HL-60 (cell line): ENCODE data around the gene TMPRSS9.

Source experiments
- DNase-seq, 2 experiments: peaks; one replicate each; pipeline ENCODE4 v3.0.0-alpha.2; 2010 to 2020; ENCODE audit warnings: low read depth in 1 of 2, low spot score in 1 of 2
- H3K27ac ChIP-seq: fragments of 250-450 bp; sonication (Bioruptor Pico); replicated peaks from 2 replicates; pipeline ENCODE4 v1.5.1; 2020; ENCODE audit warnings: mild to moderate bottlenecking, moderate library complexity
- H3K27me3 ChIP-seq: fragments of 250-450 bp; sonication (Bioruptor Pico); 2 replicates; pipeline ENCODE4 v1.5.1; 2021; ENCODE audit warnings: mild to moderate bottlenecking, moderate library complexity; ENCODE audit not compliant: insufficient read depth, poor library complexity, severe bottlenecking
- H3K4me3 ChIP-seq: replicated peaks from 2 replicates; pipeline ENCODE4 v1.5.1; 2011; ENCODE audit warnings: mild to moderate bottlenecking, control low read depth, low read length; ENCODE audit not compliant: insufficient read depth
- GABPA ChIP-seq: IDR thresholded peaks from 2 replicates; pipeline ENCODE4 v1.6.1; 2012; ENCODE audit warnings: low read depth
- POLR2AphosphoS5 ChIP-seq: IDR thresholded peaks from 2 replicates; pipeline ENCODE4 v1.6.1; 2012; ENCODE audit warnings: low read depth
- SPI1 ChIP-seq: IDR thresholded peaks from 2 replicates; pipeline ENCODE4 v1.6.1; 2012; ENCODE audit warnings: low read depth, mild to moderate bottlenecking, borderline replicate concordance
- TF ChIP-seq, protein P1 (sequence below): IDR thresholded peaks from 2 replicates; pipeline ENCODE4 v1.6.1; 2012; ENCODE audit warnings: low read depth; ENCODE audit not compliant: insufficient replicate concordance
- TF ChIP-seq, protein P2 (sequence below): IDR thresholded peaks from one replicate; pipeline ENCODE4 v1.5.1; 2011; ENCODE audit warnings: low read length, control low read depth, inconsistent platforms; ENCODE audit not compliant: insufficient read depth

Gene TMPRSS9

DNA sequence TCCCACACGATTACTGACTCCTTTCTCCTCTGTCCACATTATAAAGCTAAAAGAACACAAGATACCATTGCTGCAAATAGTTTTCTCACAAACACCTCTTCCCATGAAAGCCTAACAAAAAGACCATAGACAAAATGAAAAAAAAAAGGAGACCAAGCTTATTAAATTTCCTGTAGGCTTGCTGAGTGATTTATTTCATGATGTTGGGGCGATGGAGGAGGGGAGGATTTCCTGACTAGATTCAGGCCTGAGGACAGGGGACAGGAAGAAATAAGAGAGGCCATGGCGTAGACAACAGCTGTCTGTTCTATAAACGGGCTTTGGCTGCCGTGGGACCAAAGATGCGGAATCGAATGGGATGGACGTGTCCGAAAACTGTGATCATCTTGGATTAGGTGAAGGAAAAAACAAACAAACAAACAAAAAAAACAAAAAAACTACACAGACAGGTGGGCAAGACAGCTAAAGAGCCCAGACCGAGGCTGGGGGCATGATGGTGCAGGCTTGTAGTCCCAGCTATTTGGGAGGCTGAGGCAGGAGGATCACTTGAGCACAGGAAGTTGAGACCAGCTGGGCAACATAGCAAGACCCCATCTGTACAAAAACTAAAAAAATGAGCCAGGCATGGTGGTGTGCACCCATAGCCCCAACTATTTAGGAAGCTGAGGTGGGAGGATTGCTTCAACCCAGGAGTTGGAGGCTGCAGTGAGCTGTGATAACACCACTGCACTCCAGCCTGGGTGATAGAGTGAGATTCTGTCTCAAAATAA is 5.3 kb downstream of the TMPRSS9 start:
- TF ChIP-seq, protein P1, sequence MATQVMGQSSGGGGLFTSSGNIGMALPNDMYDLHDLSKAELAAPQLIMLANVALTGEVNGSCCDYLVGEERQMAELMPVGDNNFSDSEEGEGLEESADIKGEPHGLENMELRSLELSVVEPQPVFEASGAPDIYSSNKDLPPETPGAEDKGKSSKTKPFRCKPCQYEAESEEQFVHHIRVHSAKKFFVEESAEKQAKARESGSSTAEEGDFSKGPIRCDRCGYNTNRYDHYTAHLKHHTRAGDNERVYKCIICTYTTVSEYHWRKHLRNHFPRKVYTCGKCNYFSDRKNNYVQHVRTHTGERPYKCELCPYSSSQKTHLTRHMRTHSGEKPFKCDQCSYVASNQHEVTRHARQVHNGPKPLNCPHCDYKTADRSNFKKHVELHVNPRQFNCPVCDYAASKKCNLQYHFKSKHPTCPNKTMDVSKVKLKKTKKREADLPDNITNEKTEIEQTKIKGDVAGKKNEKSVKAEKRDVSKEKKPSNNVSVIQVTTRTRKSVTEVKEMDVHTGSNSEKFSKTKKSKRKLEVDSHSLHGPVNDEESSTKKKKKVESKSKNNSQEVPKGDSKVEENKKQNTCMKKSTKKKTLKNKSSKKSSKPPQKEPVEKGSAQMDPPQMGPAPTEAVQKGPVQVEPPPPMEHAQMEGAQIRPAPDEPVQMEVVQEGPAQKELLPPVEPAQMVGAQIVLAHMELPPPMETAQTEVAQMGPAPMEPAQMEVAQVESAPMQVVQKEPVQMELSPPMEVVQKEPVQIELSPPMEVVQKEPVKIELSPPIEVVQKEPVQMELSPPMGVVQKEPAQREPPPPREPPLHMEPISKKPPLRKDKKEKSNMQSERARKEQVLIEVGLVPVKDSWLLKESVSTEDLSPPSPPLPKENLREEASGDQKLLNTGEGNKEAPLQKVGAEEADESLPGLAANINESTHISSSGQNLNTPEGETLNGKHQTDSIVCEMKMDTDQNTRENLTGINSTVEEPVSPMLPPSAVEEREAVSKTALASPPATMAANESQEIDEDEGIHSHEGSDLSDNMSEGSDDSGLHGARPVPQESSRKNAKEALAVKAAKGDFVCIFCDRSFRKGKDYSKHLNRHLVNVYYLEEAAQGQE, result no peak
- TF ChIP-seq POLR2AphosphoS5 (no peak), SPI1 (no peak), GABPA (no peak)
- TF ChIP-seq, protein P2, sequence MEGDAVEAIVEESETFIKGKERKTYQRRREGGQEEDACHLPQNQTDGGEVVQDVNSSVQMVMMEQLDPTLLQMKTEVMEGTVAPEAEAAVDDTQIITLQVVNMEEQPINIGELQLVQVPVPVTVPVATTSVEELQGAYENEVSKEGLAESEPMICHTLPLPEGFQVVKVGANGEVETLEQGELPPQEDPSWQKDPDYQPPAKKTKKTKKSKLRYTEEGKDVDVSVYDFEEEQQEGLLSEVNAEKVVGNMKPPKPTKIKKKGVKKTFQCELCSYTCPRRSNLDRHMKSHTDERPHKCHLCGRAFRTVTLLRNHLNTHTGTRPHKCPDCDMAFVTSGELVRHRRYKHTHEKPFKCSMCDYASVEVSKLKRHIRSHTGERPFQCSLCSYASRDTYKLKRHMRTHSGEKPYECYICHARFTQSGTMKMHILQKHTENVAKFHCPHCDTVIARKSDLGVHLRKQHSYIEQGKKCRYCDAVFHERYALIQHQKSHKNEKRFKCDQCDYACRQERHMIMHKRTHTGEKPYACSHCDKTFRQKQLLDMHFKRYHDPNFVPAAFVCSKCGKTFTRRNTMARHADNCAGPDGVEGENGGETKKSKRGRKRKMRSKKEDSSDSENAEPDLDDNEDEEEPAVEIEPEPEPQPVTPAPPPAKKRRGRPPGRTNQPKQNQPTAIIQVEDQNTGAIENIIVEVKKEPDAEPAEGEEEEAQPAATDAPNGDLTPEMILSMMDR, result no peak
- H3K27ac ChIP-seq, result no peak overlapping the region
- H3K27me3 ChIP-seq, result peaks cover 10% of the 10 kb centered on the region
- H3K4me3 ChIP-seq, result no peak overlapping the region
- DNase-seq, result no peak

DNA sequence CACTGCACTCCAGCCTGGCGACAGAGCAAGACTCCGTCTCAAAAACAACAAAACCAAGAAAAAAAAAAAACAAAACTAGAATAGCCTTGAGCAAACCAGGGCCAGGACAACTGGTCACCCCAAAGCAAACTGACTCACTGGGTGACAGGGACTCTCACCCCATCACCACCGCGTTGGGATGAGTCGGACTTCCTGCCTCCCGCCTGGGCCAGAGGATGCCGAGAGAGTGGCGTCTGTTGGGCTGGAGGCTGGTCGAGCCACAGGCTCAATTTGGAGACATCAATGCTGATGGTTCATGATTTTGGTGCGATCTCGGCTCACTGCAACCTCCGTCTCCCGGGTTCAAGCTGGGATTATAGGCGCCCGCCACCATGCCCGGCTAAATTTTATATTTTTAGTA is 11.6 kb downstream of the TMPRSS9 start:
- no peak overlapping the region for H3K27ac ChIP-seq
- TF ChIP-seq SPI1 (no peak), POLR2AphosphoS5 (no peak), GABPA (no peak)
- TF ChIP-seq, protein P1, result no peak
- TF ChIP-seq, protein P2, result no peak
- no peak for DNase-seq

DNA sequence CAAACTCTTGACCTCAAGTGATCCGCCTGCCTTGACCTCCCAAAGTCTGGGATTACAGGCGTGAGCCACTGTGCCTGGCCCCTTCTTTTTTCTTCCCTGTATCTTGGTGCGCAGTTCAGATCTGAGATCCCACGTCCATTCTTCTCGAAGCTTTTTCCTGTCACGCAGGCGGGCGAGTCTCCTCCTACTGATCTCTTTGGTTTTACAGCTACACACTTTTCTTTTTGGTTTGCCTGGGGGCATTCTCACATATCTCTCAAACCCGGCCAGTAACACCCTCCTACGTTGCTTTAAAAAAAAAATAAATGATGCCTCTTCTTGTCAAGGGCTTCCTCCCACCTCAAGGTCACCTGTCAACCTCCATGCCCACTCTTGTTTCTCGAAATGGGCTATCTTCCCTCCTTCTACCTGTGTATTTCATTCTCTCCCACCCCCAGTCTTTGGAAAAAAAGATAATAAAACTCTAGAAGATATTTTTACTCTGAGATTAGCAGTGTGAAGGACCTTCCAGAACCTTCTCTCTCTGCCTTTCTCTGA is 12.1 kb downstream of the TMPRSS9 start:
- DNase-seq, result no peak
- H3K27me3 ChIP-seq, result no peaks in the 10 kb centered on the region
- TF ChIP-seq, protein P2, result no peak
- TF ChIP-seq SPI1 (no peak), POLR2AphosphoS5 (no peak), GABPA (no peak)
- TF ChIP-seq, protein P1, result no peak
- no peak overlapping the region for H3K27ac ChIP-seq
- no peak overlapping the region for H3K4me3 ChIP-seq

More for the DNA sequence above, 11.6 kb downstream of the TMPRSS9 start:
- Histone ChIP-seq H3K27me3 (no peaks in the 10 kb centered on the region), H3K4me3 (no peak overlapping the region)
